ES-I3 (cell line): Measurements from ENCODE around the gene FCHO1.

ENCODE experiments used
- H3K36me3 ChIP-seq: 2 replicates; pipeline ENCODE4 v1.6.1; 2013; ENCODE audit warnings: mild to moderate bottlenecking, low read length, control low read depth, moderate library complexity; ENCODE audit not compliant: insufficient read depth
- H3K4me1 ChIP-seq: 2 replicates; pipeline ENCODE4 v1.6.1; 2013; ENCODE audit warnings: mild to moderate bottlenecking, control low read depth, low read length; ENCODE audit not compliant: insufficient read depth
- H3K9ac ChIP-seq: 2 replicates; pipeline ENCODE4 v1.6.1; 2013; ENCODE audit warnings: low read depth, mild to moderate bottlenecking, low read length, moderate library complexity
- H3K9me3 ChIP-seq: 2 replicates; pipeline ENCODE4 v1.6.1; 2013; ENCODE audit warnings: mild to moderate bottlenecking, low read length, moderate library complexity; ENCODE audit not compliant: control insufficient read depth, insufficient read depth

The FCHO1 gene

DNA sequence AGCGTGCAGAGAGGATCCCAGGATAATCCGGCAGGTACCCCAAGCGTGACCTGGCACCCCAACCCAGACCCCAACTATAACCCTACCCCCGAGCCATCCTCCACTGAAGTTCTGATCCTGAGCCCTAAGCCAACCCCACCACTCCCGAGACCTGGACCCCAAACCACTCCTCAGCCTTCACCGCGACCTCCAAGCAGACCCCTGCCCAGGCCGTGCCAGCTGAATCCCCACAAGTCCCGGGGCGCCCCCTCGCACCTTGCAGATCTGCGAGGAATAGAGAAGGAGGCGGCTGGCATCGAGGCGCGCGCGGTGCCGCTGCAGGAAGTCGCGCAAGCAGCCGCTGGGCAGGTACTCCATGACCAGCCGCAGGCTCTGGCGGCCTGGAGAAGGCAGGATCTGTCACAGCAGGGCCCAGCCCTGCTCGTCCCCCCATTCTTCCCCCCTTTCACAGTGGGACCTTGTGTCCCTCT, 80.2 kb downstream of the FCHO1 start:
- Histone ChIP-seq H3K4me1 (peaks cover 6% of the 10 kb centered on the region; the same call in 1 of the 2 replicates), H3K9ac (peak overlapping the region; percentile 45; the same call in 1 of the 2 replicates), H3K36me3 (no peaks in the 10 kb centered on the region), H3K9me3 (no peaks in the 10 kb centered on the region)

DNA sequence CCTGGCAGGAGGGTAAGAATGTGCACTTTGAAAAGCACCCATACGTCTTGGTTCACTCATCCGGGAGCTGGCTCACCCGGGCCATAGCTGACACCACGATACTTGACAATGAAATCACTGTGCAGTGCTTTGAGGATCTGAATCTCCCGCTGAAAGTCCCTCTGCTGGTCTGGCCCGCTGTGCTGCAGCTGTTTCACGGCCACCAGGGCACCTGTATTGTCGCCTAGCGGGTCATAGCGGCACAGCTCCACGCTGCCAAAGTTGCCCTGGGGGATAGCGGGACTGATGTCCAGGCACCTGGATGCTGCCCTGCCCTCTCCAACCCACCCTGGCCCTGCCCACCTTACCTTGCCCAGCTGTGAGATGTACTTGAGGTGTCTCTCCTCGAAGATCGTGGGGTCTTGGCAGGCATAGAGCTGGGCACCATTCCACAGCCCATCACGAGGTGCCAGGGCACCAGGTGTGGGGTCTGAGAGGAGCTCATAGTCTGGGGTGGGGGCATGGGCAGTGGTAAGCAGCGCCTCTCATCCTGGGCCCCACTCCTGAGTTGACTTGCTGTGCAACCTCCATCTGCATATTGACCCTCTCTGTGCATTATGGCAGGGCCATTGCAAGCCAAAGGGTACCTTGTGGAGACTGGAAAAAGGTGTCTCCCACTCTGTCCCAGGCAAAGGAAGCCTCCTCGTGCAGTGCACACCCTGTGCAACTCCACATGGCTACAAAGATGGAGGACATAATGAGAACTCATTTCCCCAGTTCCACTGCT, 81.3 kb downstream of the FCHO1 start:
- no peak overlapping the region for H3K9ac ChIP-seq
- peaks cover 6% of the 10 kb centered on the region; the same call in 1 of the 2 replicates for H3K4me1 ChIP-seq
- no peaks in the 10 kb centered on the region for H3K9me3 ChIP-seq
- no peaks in the 10 kb centered on the region for H3K36me3 ChIP-seq

DNA sequence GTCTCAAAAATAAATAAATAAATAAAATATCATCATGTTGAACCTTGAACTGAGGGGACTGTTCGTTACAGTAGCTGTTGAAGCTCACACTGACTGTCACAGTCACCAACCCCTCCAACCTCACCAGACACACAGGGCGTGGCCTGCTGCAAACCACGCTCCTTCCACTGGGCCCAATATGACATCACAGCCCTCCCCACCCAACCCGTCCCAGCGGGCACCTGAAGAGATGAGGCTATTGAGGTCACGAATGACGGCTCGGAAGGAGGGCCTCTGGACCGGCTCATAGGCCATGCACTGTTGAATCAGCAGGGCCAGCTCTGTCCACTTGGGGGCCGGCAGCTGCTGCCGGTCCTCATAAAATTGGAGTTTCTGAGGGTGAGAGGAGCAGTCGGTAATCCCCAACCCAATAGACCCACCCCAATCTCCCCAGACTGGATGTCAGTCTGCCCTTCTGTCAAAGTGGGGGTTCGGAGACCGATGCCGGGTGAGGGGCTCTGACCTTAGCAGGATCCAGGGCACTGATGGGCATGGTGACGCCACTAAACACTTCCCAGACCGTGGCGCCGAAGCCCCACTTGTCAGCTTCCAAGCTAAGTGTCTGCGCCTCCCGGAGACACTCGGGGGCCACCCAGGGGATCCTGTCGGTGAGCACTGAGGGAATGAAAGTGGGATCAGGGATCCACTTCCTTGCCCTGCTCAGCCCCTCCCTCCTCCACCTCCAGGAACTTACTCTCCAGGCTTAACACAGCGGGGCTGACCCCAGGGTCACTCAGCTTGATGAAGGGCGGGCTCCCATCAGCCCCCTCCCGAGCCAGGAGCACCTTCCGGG, 83.3 kb downstream of the FCHO1 start:
- Histone ChIP-seq H3K9me3 (no peaks in the 10 kb centered on the region), H3K36me3 (no peaks in the 10 kb centered on the region), H3K4me1 (peaks cover 6% of the 10 kb centered on the region; the same call in 1 of the 2 replicates), H3K9ac (no peak overlapping the region)

DNA sequence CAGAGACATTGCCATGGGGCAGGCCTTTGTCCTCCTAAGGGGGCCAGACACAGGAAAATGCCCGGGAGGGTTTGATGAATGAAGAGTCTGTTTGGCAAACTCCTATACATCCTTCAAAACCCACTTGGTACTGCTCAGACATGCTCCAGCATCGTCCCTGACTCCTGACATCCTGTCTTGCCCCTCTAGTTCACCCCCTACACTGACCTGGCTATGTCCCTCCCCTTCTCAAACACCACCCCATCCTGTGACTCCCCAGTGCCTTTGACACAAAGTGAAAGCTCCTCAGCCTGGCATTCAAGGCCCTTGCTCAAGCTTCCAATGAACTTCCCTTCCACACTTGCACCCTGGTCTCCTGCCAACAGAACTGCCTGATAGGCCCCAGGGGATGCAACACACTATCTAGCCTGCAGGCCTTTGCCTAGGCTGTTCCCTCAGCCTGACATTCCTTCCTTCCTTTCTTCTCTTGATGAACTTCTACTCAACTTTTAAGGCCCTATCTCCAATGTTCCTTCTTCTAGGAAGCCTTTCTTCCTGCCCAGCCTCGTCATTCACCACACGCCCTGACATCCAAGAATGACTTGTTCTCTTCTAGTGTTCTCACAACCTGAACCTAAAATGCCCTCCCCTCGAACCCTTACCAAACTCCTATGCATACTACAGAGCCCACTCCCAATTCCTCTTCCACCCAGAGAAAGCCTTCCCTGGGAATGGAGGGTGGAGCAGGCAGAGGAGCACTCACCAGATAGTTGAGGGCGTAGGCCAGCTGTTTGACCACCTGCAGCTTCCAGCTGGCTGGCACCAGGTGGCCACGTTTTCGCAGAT, 84.1 kb downstream of the FCHO1 start:
- H3K4me1 ChIP-seq, result peaks cover 6% of the 10 kb centered on the region; the same call in 1 of the 2 replicates
- no peak overlapping the region for H3K9ac ChIP-seq
- no peaks in the 10 kb centered on the region for H3K9me3 ChIP-seq
- no peaks in the 10 kb centered on the region for H3K36me3 ChIP-seq

DNA sequence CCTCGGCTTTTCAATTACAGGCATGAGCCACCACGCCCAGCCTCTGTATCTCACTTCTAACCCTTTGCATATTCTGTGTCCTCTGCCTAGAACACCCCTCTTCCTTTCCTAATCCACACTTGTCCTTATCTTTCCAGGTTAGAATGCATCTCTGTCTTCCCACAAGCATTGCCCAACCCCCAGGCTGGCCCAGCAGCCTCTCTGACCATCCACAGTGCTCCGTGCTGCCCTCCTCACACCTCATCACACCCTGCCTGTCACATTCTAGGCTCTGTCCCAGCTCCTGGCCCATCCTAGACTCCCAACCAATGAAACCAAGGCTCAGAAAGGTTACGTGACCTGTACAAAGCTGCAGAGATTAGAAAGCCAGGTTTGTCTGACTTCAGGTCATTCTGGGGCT, 85.3 kb downstream of the FCHO1 start:
- Histone ChIP-seq H3K4me1 (peaks cover 6% of the 10 kb centered on the region; the same call in 1 of the 2 replicates), H3K36me3 (no peaks in the 10 kb centered on the region), H3K9me3 (no peaks in the 10 kb centered on the region), H3K9ac (no peak overlapping the region)

DNA sequence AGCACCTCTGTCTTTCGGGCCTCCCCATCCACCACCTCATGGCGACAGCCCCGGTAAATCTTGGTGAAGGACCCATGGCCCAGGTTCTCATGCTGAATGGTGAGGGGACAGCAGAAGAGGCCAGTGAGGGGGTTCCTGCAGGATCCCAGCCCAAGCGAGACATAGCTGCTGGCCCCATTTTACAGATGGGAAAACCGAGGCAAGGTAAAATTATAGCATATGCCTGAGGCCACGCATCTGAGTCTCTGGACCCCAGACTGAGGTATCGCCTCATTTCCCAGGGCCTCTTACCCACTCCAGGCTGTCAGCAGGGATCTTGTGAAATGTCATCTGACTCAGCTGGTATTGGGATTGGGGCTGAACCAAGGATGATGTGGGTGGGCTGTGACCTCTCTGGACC, 86.7 kb downstream of the FCHO1 start:
- Histone ChIP-seq H3K9me3 (no peaks in the 10 kb centered on the region), H3K36me3 (no peaks in the 10 kb centered on the region), H3K4me1 (peaks cover 6% of the 10 kb centered on the region; the same call in 1 of the 2 replicates), H3K9ac (no peak overlapping the region)
